T-helper 1 cell treated with Interleukin-12 subunit alpha and Interleukin-12 subunit beta and Interleukin-4 antibody, amounts not matched to agents 30 μg/mL and 1 μg/mL, for 36 hours (primary cell): ENCODE results near the gene RGCC.

ENCODE experiments used
- H3K27ac Mint-ChIP-seq: one replicate; pipeline ENCODE4 v1.8.0; 2021; ENCODE audit warnings: mild to moderate bottlenecking, mixed read lengths
- H3K27me3 Mint-ChIP-seq: one replicate; pipeline ENCODE4 v1.8.0; 2021; ENCODE audit warnings: low read depth, mixed read lengths
- H3K36me3 Mint-ChIP-seq: one replicate; pipeline ENCODE4 v1.8.0; 2021; ENCODE audit warnings: low read depth, mixed read lengths
- H3K4me1 Mint-ChIP-seq: one replicate; pipeline ENCODE4 v1.8.0; 2021; ENCODE audit warnings: low read depth, mixed read lengths
- H3K4me3 Mint-ChIP-seq: one replicate; pipeline ENCODE4 v1.8.0; 2021; ENCODE audit warnings: mild to moderate bottlenecking, moderate library complexity, mixed read lengths
- H3K9me3 Mint-ChIP-seq: one replicate; pipeline ENCODE4 v1.8.0; 2021; ENCODE audit warnings: mixed read lengths

Gene RGCC

DNA sequence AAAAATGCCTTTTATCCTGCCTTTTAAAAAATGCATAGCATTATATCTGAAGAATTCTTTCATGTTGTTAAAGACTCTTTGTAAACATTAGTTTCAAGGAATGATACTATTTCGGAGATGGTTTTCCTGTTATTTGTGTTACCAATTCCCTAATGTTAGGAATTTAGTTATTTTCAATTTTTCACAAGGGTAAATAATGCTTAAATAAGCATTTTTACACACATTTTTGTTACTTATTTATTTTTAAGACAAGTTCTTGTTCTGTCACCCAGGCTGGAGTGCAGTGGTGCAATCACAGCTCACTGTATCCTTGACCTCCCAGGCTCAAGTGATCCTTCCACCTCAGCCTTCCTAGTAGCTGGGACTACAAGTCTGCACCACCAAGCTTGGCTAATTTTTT is 49.0 kb downstream of the RGCC start:
- Mint-ChIP-seq H3K27me3 (no peaks in the 10 kb centered on the region), H3K4me3 (no peak overlapping the region), H3K27ac (no peak overlapping the region), H3K4me1 (peaks cover 15% of the 10 kb centered on the region), H3K36me3 (peaks cover 15% of the 10 kb centered on the region), H3K9me3 (peaks cover 25% of the 10 kb centered on the region)

DNA sequence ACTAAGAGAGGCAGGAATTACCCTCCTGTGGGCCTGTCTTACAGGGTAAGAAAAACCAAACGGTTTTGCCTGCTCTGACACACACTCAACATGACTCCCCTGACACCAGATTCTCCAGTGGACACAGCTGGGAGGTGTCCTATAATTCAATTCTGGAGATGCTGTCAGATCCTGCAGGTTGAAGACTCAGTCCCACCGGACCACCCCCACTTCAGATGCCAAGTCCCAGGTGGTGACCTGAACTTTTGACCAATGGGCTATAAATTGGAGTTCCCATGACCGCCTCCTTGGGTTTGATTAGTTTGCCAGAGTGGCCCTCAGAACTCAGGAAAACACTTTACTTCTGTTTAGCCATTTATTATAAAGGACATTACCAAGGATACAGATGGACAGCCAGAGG is 52.6 kb downstream of the RGCC start:
- Mint-ChIP-seq H3K4me1 (peaks cover 4% of the 10 kb centered on the region), H3K27me3 (no peaks in the 10 kb centered on the region), H3K36me3 (peaks cover 3% of the 10 kb centered on the region), H3K9me3 (peaks cover 9% of the 10 kb centered on the region), H3K27ac (no peak overlapping the region), H3K4me3 (no peak overlapping the region)

DNA sequence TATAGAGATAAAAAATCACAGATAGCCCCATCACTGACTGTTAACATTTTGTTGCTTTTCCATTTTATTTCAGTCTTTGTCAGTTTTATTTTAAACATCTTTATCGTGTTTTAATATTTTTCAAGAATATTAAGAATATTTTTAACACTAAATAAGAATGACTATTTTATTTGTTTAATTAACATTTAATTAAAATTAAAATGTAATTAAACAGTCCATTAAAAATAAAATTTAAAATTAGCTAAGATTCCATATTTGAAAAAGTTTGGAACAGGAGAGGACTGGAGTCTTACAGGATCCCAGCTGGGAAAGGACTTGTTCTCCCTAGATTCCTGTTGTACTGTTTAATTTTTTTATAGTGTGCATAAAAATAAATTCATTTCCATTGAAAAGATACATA is 54.5 kb downstream of the RGCC start:
- Mint-ChIP-seq H3K27me3 (no peaks in the 10 kb centered on the region), H3K9me3 (no peaks in the 10 kb centered on the region), H3K36me3 (no peaks in the 10 kb centered on the region), H3K4me1 (no peaks in the 10 kb centered on the region), H3K4me3 (no peak overlapping the region), H3K27ac (no peak overlapping the region)

DNA sequence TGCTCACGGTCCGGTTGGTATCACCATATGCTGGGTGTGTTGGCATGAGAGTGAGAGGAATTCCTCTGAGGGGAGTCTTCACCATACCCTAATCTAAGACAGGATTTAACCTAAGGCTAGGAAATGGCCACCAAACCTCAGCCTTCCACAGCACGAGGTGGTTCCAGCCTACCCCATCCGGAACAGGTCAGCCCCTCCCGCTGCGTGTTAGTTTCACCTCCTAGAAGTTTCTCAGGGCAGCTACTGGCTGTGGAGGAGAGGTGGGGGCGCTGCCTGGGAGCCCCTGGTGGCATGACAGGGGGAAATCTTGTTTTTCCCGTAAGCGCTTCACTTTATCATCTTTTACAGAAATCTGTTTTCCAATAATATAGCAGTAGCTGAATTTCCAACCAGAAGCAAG is 55.1 kb downstream of the RGCC start:
- H3K36me3 Mint-ChIP-seq = no peaks in the 10 kb centered on the region
- H3K4me3 Mint-ChIP-seq = no peak overlapping the region
- no peak overlapping the region for H3K27ac Mint-ChIP-seq
- H3K27me3 Mint-ChIP-seq = no peaks in the 10 kb centered on the region
- H3K9me3 Mint-ChIP-seq = no peaks in the 10 kb centered on the region
- H3K4me1 Mint-ChIP-seq = no peaks in the 10 kb centered on the region

DNA sequence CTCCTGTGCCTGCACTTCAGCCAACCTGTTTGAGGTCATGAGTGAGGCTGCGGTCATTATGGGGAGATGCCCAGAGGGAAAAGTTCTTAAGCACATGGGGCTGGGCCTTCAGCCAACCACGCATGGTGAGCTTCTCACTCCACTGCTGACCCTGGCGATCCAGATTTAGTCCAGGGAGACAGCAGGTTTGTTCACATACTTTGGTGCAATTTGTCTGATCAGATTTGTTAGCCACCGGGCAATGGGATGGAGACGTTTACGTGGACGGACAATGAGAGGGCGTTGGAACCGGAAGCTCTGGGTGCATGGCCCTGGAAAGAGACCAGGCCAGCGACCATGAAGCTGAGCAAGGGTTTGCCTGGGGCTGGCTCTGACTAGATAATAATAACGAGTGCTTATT is 56.2 kb downstream of the RGCC start:
- H3K4me1 Mint-ChIP-seq = no peaks in the 10 kb centered on the region
- no peaks in the 10 kb centered on the region for H3K27me3 Mint-ChIP-seq
- H3K27ac Mint-ChIP-seq = no peak overlapping the region
- no peaks in the 10 kb centered on the region for H3K36me3 Mint-ChIP-seq
- H3K4me3 Mint-ChIP-seq = no peak overlapping the region
- no peaks in the 10 kb centered on the region for H3K9me3 Mint-ChIP-seq

DNA sequence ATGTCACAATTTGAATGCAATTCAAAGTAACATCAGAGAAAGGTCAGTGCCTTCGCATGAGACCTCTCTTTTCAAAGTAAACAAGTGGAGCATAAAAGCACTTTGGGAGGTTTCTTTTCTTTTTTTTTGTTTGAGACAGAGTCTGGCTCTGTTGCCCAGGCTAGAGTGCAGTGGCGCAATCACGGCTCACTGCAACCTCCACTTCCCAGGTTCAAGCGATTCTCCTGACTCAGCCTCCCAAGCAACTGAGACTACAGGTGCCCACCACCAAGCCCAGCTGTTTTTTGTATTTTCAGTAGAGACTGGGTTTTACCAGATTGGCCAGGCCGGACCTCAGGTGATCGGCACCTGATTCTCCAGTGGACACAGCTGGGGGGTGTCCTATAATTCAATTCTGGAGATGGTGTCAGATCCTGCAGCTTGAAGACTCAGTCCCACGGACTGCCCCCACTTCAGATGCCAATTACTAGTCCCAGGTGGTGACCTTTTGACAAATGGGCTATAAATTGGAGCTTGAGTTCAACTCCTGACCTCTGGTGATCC is 57.6 kb downstream of the RGCC start:
- Mint-ChIP-seq H3K9me3 (no peaks in the 10 kb centered on the region), H3K36me3 (no peaks in the 10 kb centered on the region), H3K27ac (no peak overlapping the region)

DNA sequence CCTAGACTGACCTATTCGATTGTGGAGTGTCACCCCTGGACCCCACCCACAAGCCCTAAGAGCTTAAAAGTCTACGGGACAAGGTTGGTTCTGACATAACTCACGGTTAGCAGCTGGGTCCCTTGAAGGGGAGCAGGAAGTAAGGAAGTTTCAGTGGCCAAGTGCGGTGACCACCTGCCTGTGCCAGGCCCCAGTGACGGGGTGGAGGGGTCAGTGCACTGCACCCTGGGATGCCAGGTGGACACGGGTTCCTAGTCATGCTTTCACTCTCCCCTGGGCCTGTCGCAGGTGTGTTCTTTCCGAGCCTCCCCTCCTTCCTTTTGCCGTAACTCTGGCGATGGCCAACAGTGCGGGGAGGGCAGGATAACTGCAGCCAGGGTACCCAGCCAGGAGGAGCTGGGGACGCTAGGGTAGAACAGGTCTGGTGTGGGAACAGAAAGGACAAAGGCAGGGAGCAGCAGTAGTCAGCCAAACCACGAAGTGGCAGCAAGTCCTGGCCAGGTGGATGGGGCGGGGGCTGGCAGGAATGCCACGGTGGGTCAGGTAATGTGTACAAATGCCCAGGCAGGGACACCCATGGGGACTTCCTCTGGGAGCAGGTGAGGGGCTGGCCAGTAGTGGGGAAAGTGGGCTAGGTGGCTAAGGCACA is 58.3 kb downstream of the RGCC start:
- H3K9me3 Mint-ChIP-seq = no peaks in the 10 kb centered on the region
- H3K27me3 Mint-ChIP-seq = no peaks in the 10 kb centered on the region
- no peaks in the 10 kb centered on the region for H3K4me1 Mint-ChIP-seq
- H3K27ac Mint-ChIP-seq = no peak overlapping the region
- H3K4me3 Mint-ChIP-seq = no peak overlapping the region
- no peaks in the 10 kb centered on the region for H3K36me3 Mint-ChIP-seq

More for the DNA sequence above, 57.6 kb downstream of the RGCC start:
- Mint-ChIP-seq H3K4me3 (no peak overlapping the region), H3K27me3 (no peaks in the 10 kb centered on the region), H3K4me1 (no peaks in the 10 kb centered on the region)

DNA sequence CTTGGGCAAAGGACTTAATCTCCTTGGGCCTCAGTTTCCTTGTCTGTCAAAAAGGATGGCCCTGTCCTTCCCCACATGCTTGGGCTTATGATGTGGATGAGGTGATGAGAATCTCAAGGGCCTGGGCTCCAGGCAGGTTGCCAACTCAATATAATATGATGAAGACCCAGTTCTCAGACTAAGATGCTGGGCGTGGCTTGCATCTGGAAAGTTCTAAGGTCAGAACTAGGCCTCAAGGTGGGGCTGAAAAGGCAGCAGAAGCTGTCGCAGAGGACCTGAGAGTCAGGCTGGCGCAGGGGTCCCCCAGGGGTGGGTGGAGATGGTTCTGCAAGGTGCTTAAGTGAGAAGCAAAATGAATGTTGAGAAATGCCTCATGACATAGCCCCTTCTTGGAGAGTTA is 58.8 kb downstream of the RGCC start:
- H3K27me3 Mint-ChIP-seq = no peaks in the 10 kb centered on the region
- no peak overlapping the region for H3K27ac Mint-ChIP-seq
- no peak overlapping the region for H3K4me3 Mint-ChIP-seq
- H3K4me1 Mint-ChIP-seq = no peaks in the 10 kb centered on the region
- H3K9me3 Mint-ChIP-seq = no peaks in the 10 kb centered on the region
- no peaks in the 10 kb centered on the region for H3K36me3 Mint-ChIP-seq

DNA sequence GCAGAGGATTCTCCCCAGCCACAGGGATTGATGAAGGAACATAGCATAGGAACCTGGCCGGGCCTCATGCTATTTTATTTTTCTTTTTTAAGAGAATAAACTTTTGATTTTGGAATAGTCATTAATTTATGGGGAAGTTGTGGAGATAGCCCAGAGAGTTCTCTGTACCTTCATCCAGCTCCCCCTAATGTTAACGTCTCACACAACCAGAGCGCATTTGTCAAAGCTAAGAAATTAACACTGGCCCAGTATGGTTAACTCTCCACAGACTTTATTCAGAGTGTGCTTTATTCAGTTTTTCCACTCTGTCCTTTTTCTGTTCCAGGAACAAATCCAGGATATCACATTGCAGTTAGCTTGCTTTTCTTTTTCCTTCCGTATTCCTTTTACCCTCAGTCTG is 59.4 kb downstream of the RGCC start:
- Mint-ChIP-seq H3K9me3 (no peaks in the 10 kb centered on the region), H3K4me1 (no peaks in the 10 kb centered on the region), H3K4me3 (no peak overlapping the region), H3K27me3 (no peaks in the 10 kb centered on the region), H3K36me3 (no peaks in the 10 kb centered on the region), H3K27ac (no peak overlapping the region)

DNA sequence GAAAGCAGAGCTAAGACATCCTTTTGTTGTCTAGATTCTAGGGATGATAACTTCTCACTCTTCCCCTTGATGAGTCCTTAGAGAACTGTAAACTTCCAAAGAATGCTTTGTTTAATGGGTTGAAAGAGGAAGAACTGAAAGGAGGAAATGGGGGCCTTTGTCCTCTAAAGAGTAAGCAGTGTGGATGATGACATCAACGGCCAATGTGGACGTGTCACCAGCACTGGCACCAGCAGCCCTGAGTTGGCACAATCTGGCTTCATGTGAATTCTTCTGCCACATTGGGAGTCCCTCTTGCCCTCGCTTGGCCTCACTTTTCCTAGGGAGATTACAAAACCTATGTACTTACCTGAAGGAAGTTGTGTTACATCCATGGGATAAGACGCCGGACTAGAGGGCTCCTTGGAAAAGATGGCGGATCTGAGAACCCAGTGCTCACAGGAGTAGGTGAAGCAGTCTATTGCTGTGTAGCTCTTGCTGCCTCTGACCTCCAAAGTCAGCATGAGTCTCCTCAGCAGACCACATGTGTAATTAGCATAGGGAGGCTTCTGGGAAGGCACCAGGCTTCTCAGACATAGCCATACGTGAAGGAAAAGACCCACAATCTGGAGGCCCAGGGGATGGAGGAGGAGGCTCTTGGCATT is 62.8 kb downstream of the RGCC start:
- Mint-ChIP-seq H3K9me3 (no peaks in the 10 kb centered on the region), H3K36me3 (no peaks in the 10 kb centered on the region), H3K27me3 (no peaks in the 10 kb centered on the region), H3K27ac (no peak overlapping the region), H3K4me3 (no peak overlapping the region), H3K4me1 (no peaks in the 10 kb centered on the region)
